Measurements from ENCODE around the gene ATP11C.
"Not testable (repeated sequence)": the region's sequence is repeated elsewhere in the genome, so short reads cannot be mapped to it uniquely, and the experiment has no call there.

Gene ATP11C

GRCh38 chrX:139924069-139924695 lies 8.7 kb downstream of the ATP11C start:
- no peak for DNase-seq (ENCODE audit: low read depth in 2 of 2)

- DNase-seq (ENCODE audit: low read depth in 2 of 2): not testable (repeated sequence)
Observed at GRCh38 chrX:139921142-139921541, 11.7 kb downstream of the ATP11C start.

GRCh38 chrX:139920316-139920715 lies 12.5 kb downstream of the ATP11C start:
- no peak for DNase-seq (ENCODE audit: low read depth in 2 of 2)

GRCh38 chrX:139914421-139914820 lies 18.4 kb downstream of the ATP11C start:
- DNase-seq (ENCODE audit: low read depth in 2 of 2): no peak

GRCh38 chrX:139909712-139910111 lies 23.1 kb downstream of the ATP11C start:
- DNase-seq (ENCODE audit: low read depth in 2 of 2): no peak

- no peak for DNase-seq (ENCODE audit: low read depth in 2 of 2)
Observed at GRCh38 chrX:139907078-139907477, 25.8 kb downstream of the ATP11C start.

- no peak for DNase-seq (ENCODE audit: low read depth in 2 of 2)
Observed at GRCh38 chrX:139905743-139906142, 27.1 kb downstream of the ATP11C start.

GRCh38 chrX:139905051-139905450 lies 27.8 kb downstream of the ATP11C start:
- DNase-seq (ENCODE audit: low read depth in 2 of 2): no peak

- no peak for DNase-seq (ENCODE audit: low read depth in 2 of 2)
Observed at GRCh38 chrX:139903210-139903609, 29.6 kb downstream of the ATP11C start.

- no peak for DNase-seq (ENCODE audit: low read depth in 2 of 2)
Observed at GRCh38 chrX:139902559-139902958, 30.3 kb downstream of the ATP11C start.

- no peak for DNase-seq (ENCODE audit: low read depth in 2 of 2)
Observed at GRCh38 chrX:139898334-139898733, 34.5 kb downstream of the ATP11C start.

- no peak for DNase-seq (ENCODE audit: low read depth in 2 of 2)
Observed at GRCh38 chrX:139892512-139892911, 40.3 kb downstream of the ATP11C start.

GRCh38 chrX:139890991-139891700 lies 41.7 kb downstream of the ATP11C start:
- no peak for DNase-seq (ENCODE audit: low read depth in 2 of 2)

- DNase-seq (ENCODE audit: low read depth in 2 of 2): no peak
Observed at GRCh38 chrX:139889760-139890159, 43.1 kb downstream of the ATP11C start.

GRCh38 chrX:139883984-139884383 lies 48.9 kb downstream of the ATP11C start:
- no peak for DNase-seq (ENCODE audit: low read depth in 2 of 2)

- no peak for DNase-seq (ENCODE audit: low read depth in 2 of 2)
Observed at GRCh38 chrX:139882299-139882698, 50.6 kb downstream of the ATP11C start.

- DNase-seq (ENCODE audit: low read depth in 2 of 2): no peak
Observed at GRCh38 chrX:139881572-139881971, 51.3 kb downstream of the ATP11C start.

- DNase-seq (ENCODE audit: low read depth in 2 of 2): no peak
Observed at GRCh38 chrX:139881130-139881529, 51.7 kb downstream of the ATP11C start.

- no peak for DNase-seq (ENCODE audit: low read depth in 2 of 2)
Observed at GRCh38 chrX:139877710-139878414, 55.0 kb downstream of the ATP11C start.

GRCh38 chrX:139875841-139876240 lies 57.0 kb downstream of the ATP11C start:
- no peak for DNase-seq (ENCODE audit: low read depth in 2 of 2)

- no peak for DNase-seq (ENCODE audit: low read depth in 2 of 2)
Observed at GRCh38 chrX:139869796-139870195, 63.1 kb downstream of the ATP11C start.

GRCh38 chrX:139864640-139865039 lies 68.2 kb downstream of the ATP11C start:
- no peak for DNase-seq (ENCODE audit: low read depth in 2 of 2)

GRCh38 chrX:139862208-139862607 lies 70.6 kb downstream of the ATP11C start:
- no peak for DNase-seq (ENCODE audit: low read depth in 2 of 2)

All from stimulated activated CD8-positive, alpha-beta memory T cell treated with anti-CD3 and anti-CD28 coated beads, Interleukin-7, amount 100 ng/mL, for 1 hour (primary cell).